Subcutaneous abdominal adipose tissue (tissue), 5 donors: Measurements from ENCODE around the gene ATG14.

Source experiments
- H3K27ac ChIP-seq: one replicate; pipeline ENCODE4 v1.7.0; 2013; ENCODE audit warnings: low read depth, mild to moderate bottlenecking, inconsistent platforms, low read length, moderate library complexity
- H3K27me3 ChIP-seq, 5 donors: one replicate each; pipeline ENCODE4 v1.7.0; 2013; ENCODE audit warnings: low read length in 5 of 5, inconsistent platforms in 1 of 5; ENCODE audit not compliant: control insufficient read depth in 5 of 5, insufficient read depth in 4 of 5
- H3K36me3 ChIP-seq, 5 donors: one replicate each; pipeline ENCODE4 v1.7.0; 2013; ENCODE audit warnings: low read length in 5 of 5; ENCODE audit not compliant: control insufficient read depth in 5 of 5, insufficient read depth in 5 of 5
- H3K4me1 ChIP-seq, 5 donors: one replicate each; pipeline ENCODE4 v1.7.0; 2013; ENCODE audit warnings: low read length in 5 of 5, mild to moderate bottlenecking in 3 of 5, moderate library complexity in 1 of 5; ENCODE audit not compliant: control insufficient read depth in 5 of 5, insufficient read depth in 5 of 5
- H3K4me3 ChIP-seq, 5 donors: one replicate each; pipeline ENCODE4 v1.7.0; 2013; ENCODE audit warnings: low read length in 5 of 5, low read depth in 1 of 5
- H3K9ac ChIP-seq, 5 donors: one replicate each; pipeline ENCODE4 v1.7.0; 2013; ENCODE audit warnings: low read length in 5 of 5, mild to moderate bottlenecking in 4 of 5, moderate library complexity in 3 of 5
- H3K9me3 ChIP-seq, 5 donors: one replicate each; pipeline ENCODE4 v1.7.0; 2013; ENCODE audit warnings: low read length in 5 of 5; ENCODE audit not compliant: control insufficient read depth in 5 of 5
- donor health status: healthy.
- donor health status: healthy.
- donor health status: healthy.
- donor health status: healthy.
- donor health status: healthy.

ATG14 gene

DNA sequence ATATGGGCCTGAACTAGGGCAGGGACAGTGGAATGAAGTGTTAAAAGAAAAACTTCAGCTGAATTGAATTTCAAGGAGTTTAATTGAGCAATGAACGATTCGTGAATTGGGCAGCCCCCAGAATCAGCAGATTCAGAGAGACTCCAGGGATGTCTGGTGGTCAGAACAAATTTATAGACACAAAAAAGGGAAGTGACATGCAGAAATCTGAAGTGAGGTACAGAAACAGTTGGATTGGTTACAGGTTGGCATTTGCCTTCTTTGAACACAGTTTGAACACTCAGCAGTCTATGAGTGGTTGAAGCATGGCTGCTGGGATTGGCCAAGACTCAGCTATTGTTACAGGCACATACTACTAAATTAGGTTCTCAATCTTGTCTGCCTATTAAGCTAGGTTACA is 38.5 kb upstream of the ATG14 start:
- no peak overlapping the region for H3K9ac ChIP-seq
- H3K36me3 ChIP-seq, result no peaks in the 10 kb centered on the region
- H3K4me3 ChIP-seq, result no peak overlapping the region
- H3K27ac ChIP-seq, result no peak overlapping the region
- H3K27me3 ChIP-seq, result no peaks in the 10 kb centered on the region
- no peaks in the 10 kb centered on the region for H3K9me3 ChIP-seq
- H3K4me1 ChIP-seq, result peaks cover 11 to 28% (median 22%) of the 10 kb centered on the region in 5 donors

DNA sequence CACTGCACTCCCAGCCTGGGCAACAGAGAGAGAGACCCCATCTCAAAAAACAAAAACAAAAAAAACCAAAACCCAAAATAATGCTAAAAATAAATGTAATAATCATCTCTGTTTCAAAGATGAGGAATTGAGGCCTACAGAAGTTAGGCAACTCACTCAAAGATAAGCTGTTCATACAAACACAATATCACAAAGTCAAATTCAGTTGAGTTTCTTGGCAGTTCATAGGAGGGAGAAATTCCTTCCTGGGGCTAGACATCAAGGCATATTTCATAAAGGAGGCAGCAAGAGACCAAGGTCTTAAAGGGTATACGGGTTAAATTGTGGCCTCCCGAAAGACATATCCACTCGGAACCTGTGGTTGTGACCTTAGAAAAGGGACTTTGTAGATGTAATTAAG is 37.5 kb upstream of the ATG14 start:
- peaks cover 6 to 20% (median 12%) of the 10 kb centered on the region in 5 donors for H3K4me1 ChIP-seq
- no peak overlapping the region for H3K9ac ChIP-seq
- H3K27ac ChIP-seq, result no peak overlapping the region
- no peak overlapping the region for H3K4me3 ChIP-seq
- no peaks in the 10 kb centered on the region for H3K36me3 ChIP-seq
- no peaks in the 10 kb centered on the region for H3K9me3 ChIP-seq
- H3K27me3 ChIP-seq, result no peaks in the 10 kb centered on the region

DNA sequence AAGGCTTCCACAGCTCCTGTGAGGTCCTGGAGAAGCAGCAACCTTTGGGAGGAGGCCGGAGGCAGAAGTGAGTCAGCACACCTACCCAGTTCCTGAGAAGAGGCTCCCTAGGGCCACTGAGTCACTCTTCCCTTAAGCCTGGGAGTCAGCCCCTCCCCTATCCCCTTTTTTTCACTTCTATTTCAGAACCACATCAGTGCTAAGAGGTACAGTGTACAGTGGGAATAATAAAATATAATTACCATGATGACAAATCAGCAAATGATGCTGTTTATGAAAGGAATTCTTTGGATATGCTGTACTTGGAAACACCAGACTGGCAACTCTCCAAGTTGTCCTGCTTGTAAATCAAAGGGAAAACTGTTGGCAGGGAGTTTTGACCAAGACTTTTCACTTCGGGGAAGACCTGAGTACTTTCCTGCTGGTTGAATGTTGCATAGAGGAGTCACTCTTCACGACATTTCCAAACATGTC is 36.5 kb upstream of the ATG14 start:
- Histone ChIP-seq H3K27ac (no peak overlapping the region), H3K27me3 (no peaks in the 10 kb centered on the region), H3K9me3 (no peaks in the 10 kb centered on the region), H3K36me3 (no peaks in the 10 kb centered on the region), H3K9ac (no peak overlapping the region), H3K4me3 (no peak overlapping the region), H3K4me1 (peaks cover 4 to 13% (median 6%) of the 10 kb centered on the region in 5 donors)

DNA sequence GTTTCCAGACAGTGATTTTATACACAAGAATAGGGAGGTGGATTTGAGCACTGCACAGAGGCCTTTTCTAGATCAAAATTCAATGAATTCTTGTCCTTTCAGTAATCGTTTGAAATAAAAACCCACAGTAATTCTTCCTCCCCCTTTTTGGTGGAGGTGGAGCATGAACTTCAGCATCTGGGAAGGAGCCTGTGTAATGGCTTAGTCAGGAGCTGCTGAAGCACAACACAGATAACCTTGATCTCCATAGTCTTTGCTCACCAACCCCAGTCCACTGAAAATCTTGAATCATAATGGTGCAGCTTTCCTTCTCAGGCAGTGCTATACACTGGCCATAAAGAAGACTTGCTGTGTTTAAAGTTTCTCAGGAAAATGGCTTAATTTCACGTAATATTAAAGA is 35.2 kb upstream of the ATG14 start:
- peaks cover 4 to 11% (median 5%) of the 10 kb centered on the region in 5 donors for H3K4me1 ChIP-seq
- no peaks in the 10 kb centered on the region for H3K36me3 ChIP-seq
- H3K9me3 ChIP-seq, result no peaks in the 10 kb centered on the region
- no peak overlapping the region for H3K9ac ChIP-seq
- H3K27me3 ChIP-seq, result no peaks in the 10 kb centered on the region
- H3K4me3 ChIP-seq, result no peak overlapping the region
- H3K27ac ChIP-seq, result no peak overlapping the region

DNA sequence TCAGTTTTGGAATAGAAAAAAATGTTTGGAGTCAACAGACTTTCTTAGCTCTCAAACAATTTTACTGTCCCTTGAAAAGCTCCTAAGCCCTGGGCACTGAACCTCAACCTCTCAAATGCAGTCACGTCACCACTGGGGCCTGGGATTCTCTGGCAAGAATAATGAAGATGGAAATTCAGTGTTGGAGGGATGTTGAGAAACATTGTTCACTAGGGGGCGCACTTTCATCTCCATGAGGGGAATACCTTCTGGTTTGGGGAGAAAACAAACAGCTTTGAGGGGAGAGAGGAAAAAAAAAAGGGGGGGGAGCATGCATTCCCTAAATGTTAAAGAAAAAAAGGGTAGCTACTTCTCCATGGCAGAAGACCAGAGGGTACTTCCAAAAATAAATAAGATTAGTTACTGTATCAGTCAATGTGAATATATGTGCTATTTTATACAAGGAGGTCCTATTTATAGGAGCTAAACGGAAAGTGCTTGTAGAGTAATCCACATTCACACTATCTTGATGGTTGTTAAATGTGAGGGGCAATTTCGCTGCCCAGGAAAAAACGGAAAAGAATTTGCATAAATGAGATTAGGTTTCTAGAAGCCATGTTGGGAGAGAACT is 34.6 kb upstream of the ATG14 start:
- Histone ChIP-seq H3K27me3 (no peaks in the 10 kb centered on the region), H3K4me3 (no peak overlapping the region), H3K27ac (no peak overlapping the region), H3K9me3 (no peaks in the 10 kb centered on the region), H3K9ac (no peak overlapping the region), H3K4me1 (peaks cover 0 to 5% (median under 1%) of the 10 kb centered on the region in 5 donors), H3K36me3 (no peaks in the 10 kb centered on the region)

DNA sequence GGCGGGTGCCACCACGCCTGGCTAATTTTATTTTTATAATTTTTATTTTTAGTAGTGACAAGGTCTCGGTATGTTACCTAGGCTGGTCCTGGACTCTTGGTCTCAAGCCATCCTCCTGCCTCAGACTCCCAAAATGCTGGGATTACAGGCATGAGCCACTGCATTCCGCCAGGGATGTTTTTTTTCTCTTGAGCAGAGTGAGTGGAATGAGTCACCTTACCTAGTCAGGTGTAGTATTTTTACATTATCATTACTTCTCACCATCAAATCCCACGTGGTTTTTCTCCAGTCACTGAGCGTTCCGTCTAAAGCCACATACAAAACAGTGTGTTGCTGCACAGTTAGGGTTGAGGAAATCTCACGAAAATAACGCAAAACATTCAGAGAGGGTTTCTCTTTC is 29.7 kb upstream of the ATG14 start:
- no peak overlapping the region for H3K4me3 ChIP-seq
- H3K27me3 ChIP-seq, result peaks cover 0 to 15% (median 7%) of the 10 kb centered on the region in 5 donors
- H3K9me3 ChIP-seq, result no peaks in the 10 kb centered on the region
- peaks cover 0 to 5% (median 0%) of the 10 kb centered on the region in 5 donors for H3K4me1 ChIP-seq
- H3K27ac ChIP-seq, result no peak overlapping the region
- no peak overlapping the region for H3K9ac ChIP-seq
- no peaks in the 10 kb centered on the region for H3K36me3 ChIP-seq

DNA sequence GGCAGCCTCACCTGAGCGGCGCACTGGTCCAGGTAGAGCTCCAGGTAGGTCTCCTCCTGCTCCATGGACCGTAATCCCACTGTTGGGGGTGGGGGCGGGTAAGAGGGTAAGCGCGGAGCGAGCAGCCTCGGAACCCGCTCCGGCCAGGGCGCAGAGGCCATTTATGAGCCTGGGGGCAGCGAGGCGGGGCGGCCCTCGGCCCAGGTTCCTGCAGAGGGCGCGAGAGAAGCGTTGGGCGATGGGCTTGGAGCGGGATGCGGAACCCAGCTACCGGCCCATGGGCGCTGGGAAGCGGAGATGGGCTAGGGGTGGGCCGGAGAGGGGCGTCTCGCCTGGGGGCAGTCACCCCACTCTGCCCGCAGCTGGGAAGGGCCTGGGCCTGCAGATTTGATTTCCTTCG is 28.8 kb upstream of the ATG14 start, which contains the start of gene TBPL2:
Gene TBPL2, minus strand, starts transcription at position 232 of the 400 bp plus-strand sequence. Its CDS starts 167 bp downstream, at position 65.
- Histone ChIP-seq H3K36me3 (no peaks in the 10 kb centered on the region), H3K27me3 (peaks cover 0 to 15% (median 7%) of the 10 kb centered on the region in 5 donors), H3K4me1 (peaks cover 0 to 5% (median 0%) of the 10 kb centered on the region in 5 donors), H3K9ac (no peak within 1 kb of the TSS), H3K27ac (no peak within 1 kb of the TSS), H3K4me3 (no peak within 1 kb of the TSS), H3K9me3 (no peaks in the 10 kb centered on the region)

DNA sequence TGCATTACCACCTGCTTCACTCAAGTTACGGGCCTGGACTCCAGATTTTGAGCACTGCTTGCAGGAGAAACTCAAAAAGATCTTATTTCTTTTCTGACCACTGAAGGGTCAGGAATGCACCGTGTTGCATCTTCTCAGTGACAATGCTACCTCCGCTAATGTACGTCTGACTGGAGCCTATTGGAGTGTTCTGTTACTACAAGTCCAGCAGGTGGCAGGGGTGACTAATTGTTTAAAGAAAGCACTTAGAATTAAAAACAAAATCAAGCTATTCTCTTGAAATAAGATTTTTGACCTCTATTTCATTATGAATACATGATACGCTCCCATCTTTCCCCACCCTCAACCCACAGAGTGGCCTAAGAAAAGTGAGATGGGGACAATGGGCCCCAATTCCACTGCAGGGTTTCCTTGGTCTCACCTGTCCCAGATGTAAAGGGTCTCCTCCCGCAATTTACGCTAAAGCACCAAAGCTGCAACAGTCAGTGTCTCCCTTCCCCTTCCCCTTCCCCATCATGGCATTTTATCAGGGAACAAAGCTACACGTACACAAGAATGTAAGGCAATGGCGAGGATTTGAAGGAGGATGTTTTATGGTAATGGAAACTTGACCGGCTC is 26.5 kb upstream of the ATG14 start:
- Histone ChIP-seq H3K27ac (no peak overlapping the region), H3K36me3 (no peaks in the 10 kb centered on the region), H3K4me3 (no peak overlapping the region), H3K9ac (no peak overlapping the region), H3K27me3 (peaks cover 0 to 15% (median 7%) of the 10 kb centered on the region in 5 donors), H3K9me3 (no peaks in the 10 kb centered on the region), H3K4me1 (peaks cover 0 to 5% (median 3%) of the 10 kb centered on the region in 5 donors)

DNA sequence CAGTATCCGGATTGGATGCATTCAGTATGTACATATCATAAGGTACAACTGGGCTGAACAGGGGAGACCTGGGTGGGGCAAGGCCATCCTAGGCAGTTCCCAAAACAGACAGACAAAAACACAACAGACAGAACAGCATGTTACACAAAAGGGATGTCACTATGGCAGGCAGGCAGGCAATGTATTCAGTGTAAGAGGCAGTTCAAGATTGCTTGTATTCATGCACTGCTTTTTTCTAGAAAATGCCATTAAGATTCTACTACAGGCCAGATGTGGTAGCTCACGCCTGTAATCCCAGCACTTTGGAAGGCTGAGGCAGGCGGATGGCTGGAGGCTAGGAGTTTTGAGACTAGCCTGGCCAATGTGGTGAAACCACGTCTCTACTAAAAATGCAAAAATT is 25.3 kb upstream of the ATG14 start:
- Histone ChIP-seq H3K9ac (no peak overlapping the region), H3K27ac (no peak overlapping the region), H3K4me3 (no peak overlapping the region), H3K4me1 (peaks cover 0 to 5% (median 3%) of the 10 kb centered on the region in 5 donors), H3K36me3 (no peaks in the 10 kb centered on the region), H3K27me3 (peaks cover 0 to 15% (median 7%) of the 10 kb centered on the region in 5 donors), H3K9me3 (no peaks in the 10 kb centered on the region)

DNA sequence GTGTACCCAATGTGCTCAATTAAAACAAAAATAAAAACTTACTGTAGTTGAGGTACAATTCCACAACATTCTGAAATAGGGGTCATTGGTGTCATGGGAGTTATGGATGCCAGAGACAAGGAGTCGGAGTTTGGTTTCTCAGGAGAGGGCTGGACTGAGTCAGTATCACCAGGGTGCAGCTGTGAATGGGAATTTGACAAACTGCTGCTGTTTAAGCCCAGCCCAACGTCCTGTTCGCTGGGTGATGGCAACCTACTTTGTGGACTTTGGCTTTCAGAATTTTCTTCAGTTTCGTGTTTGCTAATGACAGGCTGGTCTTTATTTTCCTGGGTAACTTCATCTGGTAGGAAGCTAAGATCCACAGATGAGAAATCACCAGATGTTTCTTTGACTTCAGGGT is 24.9 kb upstream of the ATG14 start:
- no peak overlapping the region for H3K27ac ChIP-seq
- H3K4me3 ChIP-seq, result no peak overlapping the region
- H3K9ac ChIP-seq, result no peak overlapping the region
- H3K36me3 ChIP-seq, result no peaks in the 10 kb centered on the region
- no peaks in the 10 kb centered on the region for H3K9me3 ChIP-seq
- H3K27me3 ChIP-seq, result peaks cover 0 to 15% (median 7%) of the 10 kb centered on the region in 5 donors
- peaks cover 0 to 5% (median 3%) of the 10 kb centered on the region in 5 donors for H3K4me1 ChIP-seq
